Measurements from ENCODE around the gene MAPT. TPM values are rescaled to one million over a fixed set of nuclear protein-coding genes. Genes with fewer than 3 reads are reported as not detected.
"Not testable (repeated sequence)": the region's sequence is repeated elsewhere in the genome, so short reads cannot be mapped to it uniquely, and the experiment has no call there.

Gene MAPT
- total and polyA plus RNA-seq, 4 donors: 0.27 to 3.8 (median 1.8) TPM

DNA sequence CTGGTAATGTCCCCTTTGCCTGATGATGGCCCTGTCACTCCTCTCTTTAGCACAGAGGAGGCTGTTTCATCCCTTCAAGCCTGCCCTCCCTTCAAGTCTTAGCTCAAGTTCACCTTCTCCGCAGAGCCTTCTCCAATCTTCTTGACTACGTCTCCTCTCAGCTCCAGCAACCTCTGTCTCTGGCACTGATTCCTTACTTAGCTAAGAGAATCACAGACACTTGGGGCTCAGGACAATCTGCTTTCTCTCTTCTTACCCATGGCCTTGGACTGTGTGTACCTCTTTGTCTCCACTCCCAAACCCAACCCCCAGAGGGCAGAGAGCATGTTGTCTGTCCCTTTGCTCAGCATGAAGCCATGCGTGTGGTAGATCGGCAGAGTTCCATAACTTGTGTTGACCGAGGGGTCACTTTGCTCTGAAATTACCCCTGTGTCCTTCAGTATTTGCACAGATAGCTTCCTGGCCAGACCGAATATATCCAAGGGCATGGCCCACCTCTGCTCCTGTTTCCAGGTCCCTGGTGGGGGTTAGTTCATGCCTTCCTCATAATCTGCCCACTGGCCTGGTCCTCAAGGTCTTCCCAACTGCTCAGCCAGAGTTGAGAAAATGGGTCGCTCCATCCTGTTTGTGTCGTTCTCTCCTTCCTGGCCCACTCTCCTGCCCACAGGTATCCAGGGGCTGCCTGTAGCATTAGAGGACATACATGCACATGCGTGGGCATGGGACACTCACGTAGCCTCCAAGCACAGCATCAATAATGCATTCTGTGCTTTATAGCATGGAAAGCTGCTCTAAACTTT is 41.6 kb downstream of the MAPT start:
- Histone ChIP-seq H3K27ac (ENCODE audit: low read depth in 1 of 2, low read length in 1 of 2) (no peak overlapping the region), H3K9me3 (ENCODE audit: control insufficient read depth in 4 of 4, insufficient read depth in 3 of 4, low read length in 3 of 4) (no peaks in the 10 kb centered on the region), H3K4me1 (ENCODE audit: control insufficient read depth in 5 of 5, insufficient read depth in 5 of 5, low read length in 5 of 5) (no peaks in the 10 kb centered on the region), H3K27me3 (ENCODE audit: control insufficient read depth in 3 of 3, insufficient read depth in 3 of 3, low read length in 2 of 3) (peaks cover 0 to 8% (median 0%) of the 10 kb centered on the region in 3 donors), H3K36me3 (ENCODE audit: control insufficient read depth in 4 of 4, insufficient read depth in 4 of 4, low read length in 4 of 4) (no peaks in the 10 kb centered on the region), H3K9ac (ENCODE audit: insufficient read depth in 1 of 2, low read length in 2 of 2) (no peak overlapping the region), H3K4me3 (no peak overlapping the region)
- TF ChIP-seq, protein P1, sequence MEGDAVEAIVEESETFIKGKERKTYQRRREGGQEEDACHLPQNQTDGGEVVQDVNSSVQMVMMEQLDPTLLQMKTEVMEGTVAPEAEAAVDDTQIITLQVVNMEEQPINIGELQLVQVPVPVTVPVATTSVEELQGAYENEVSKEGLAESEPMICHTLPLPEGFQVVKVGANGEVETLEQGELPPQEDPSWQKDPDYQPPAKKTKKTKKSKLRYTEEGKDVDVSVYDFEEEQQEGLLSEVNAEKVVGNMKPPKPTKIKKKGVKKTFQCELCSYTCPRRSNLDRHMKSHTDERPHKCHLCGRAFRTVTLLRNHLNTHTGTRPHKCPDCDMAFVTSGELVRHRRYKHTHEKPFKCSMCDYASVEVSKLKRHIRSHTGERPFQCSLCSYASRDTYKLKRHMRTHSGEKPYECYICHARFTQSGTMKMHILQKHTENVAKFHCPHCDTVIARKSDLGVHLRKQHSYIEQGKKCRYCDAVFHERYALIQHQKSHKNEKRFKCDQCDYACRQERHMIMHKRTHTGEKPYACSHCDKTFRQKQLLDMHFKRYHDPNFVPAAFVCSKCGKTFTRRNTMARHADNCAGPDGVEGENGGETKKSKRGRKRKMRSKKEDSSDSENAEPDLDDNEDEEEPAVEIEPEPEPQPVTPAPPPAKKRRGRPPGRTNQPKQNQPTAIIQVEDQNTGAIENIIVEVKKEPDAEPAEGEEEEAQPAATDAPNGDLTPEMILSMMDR (IDR thresholded peaks at IDR 0.05; ENCODE audit: control extremely low read depth, extremely low read depth): no peak
- DNase-seq: no peak
- WGBS, 2 donors: 91 to 92% methylated on average over 10 of the region's 10 CpGs
- no peak for ATAC-seq (ENCODE audit: insufficient read depth, low FRiP score)

DNA sequence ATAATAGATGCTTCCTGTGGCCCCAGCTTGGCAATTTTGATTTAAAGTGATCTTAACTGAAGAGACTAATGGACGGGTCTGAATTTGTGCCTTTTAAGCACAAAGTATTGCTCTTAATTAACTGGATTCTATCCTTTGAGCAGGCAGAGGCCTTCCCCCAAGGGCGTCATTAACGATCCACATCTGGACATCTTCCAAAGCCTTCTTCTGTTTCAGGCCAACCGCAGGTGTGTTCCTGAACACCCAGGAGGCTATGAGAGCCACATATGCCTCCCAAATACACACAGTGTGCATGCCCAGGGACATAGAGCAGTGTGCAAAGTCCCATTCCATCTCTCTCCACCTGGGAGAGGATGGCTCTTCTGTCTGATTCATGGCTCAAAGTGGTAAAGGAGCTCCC is 42.3 kb downstream of the MAPT start:
- Histone ChIP-seq H3K9me3 (ENCODE audit: control insufficient read depth in 4 of 4, insufficient read depth in 3 of 4, low read length in 3 of 4) (no peaks in the 10 kb centered on the region), H3K36me3 (ENCODE audit: control insufficient read depth in 4 of 4, insufficient read depth in 4 of 4, low read length in 4 of 4) (no peaks in the 10 kb centered on the region), H3K27ac (ENCODE audit: low read depth in 1 of 2, low read length in 1 of 2) (no peak overlapping the region), H3K9ac (ENCODE audit: insufficient read depth in 1 of 2, low read length in 2 of 2) (no peak overlapping the region), H3K27me3 (ENCODE audit: control insufficient read depth in 3 of 3, insufficient read depth in 3 of 3, low read length in 2 of 3) (peaks cover 0 to 8% (median 0%) of the 10 kb centered on the region in 3 donors), H3K4me1 (ENCODE audit: control insufficient read depth in 5 of 5, insufficient read depth in 5 of 5, low read length in 5 of 5) (peaks cover 0 to 2% (median 0%) of the 10 kb centered on the region in 5 donors), H3K4me3 (no peak overlapping the region)
- no peak for ATAC-seq (ENCODE audit: insufficient read depth, low FRiP score)
- TF ChIP-seq, protein P1 (IDR thresholded peaks at IDR 0.05; ENCODE audit: control extremely low read depth, extremely low read depth): no peak
- DNase-seq: no peak
- 71 to 93% methylated on average over 4 of the region's 4 CpGs for WGBS, 2 donors

DNA sequence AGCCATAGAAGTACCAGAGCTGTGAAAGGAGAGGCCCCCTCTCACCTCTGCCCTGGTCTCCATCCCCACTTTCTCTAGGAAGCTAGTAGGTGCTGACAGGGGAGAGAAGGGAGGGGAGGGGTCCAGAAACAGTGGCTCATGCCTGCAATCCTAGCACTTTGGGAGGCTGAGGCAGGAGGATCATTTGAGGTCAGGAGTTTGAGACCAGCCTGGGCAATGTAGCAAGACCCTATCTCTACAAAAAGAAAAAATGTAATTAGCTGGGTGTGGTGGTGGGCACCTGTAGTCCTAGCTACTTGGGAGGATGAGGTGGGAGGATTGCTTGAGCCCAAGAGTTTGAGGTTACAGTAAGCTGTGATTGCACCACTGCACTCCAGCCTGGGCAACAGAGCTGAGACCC is 42.8 kb downstream of the MAPT start:
- not testable (repeated sequence) for H3K9ac ChIP-seq (ENCODE audit: insufficient read depth in 1 of 2, low read length in 2 of 2); DNase-seq; H3K36me3 ChIP-seq (ENCODE audit: control insufficient read depth in 4 of 4, insufficient read depth in 4 of 4, low read length in 4 of 4); H3K4me1 ChIP-seq (ENCODE audit: control insufficient read depth in 5 of 5, insufficient read depth in 5 of 5, low read length in 5 of 5); H3K9me3 ChIP-seq (ENCODE audit: control insufficient read depth in 4 of 4, insufficient read depth in 3 of 4, low read length in 3 of 4); H3K4me3 ChIP-seq; H3K27me3 ChIP-seq (ENCODE audit: control insufficient read depth in 3 of 3, insufficient read depth in 3 of 3, low read length in 2 of 3); H3K27ac ChIP-seq (ENCODE audit: low read depth in 1 of 2, low read length in 1 of 2); ATAC-seq (ENCODE audit: insufficient read depth, low FRiP score)

DNA sequence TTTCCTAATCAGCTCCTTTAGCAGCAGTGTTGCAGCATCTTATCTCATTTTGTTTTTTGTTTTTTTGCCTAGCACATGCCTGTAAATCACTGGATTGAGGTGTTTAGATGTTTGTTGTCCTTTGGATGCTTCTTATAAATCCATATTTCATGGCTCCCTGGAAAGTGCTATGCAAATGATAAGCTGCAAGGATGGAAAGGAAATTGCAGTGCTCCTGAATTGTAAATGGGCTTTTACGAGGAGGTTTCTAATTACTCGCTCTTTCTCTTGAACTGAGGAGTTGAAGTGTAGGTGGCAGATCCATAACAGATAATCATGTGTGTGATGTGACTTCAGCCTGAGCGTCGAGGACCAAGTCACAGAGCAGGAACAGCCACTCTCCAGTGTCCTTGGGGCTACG is 45.0 kb downstream of the MAPT start:
- TF ChIP-seq, protein P1 (IDR thresholded peaks at IDR 0.05; ENCODE audit: control extremely low read depth, extremely low read depth): no peak
- ATAC-seq (ENCODE audit: insufficient read depth, low FRiP score): no peak
- peaks cover 0 to 3% (median 0%) of the 10 kb centered on the region in 5 donors for H3K4me1 ChIP-seq (ENCODE audit: control insufficient read depth in 5 of 5, insufficient read depth in 5 of 5, low read length in 5 of 5)

More for the DNA sequence above, 45.0 kb downstream of the MAPT start:
- H3K27me3 ChIP-seq (ENCODE audit: control insufficient read depth in 3 of 3, insufficient read depth in 3 of 3, low read length in 2 of 3): peaks cover 0 to 21% (median 4%) of the 10 kb centered on the region in 3 donors
- H3K27ac ChIP-seq (ENCODE audit: low read depth in 1 of 2, low read length in 1 of 2): no peak overlapping the region
- H3K36me3 ChIP-seq (ENCODE audit: control insufficient read depth in 4 of 4, insufficient read depth in 4 of 4, low read length in 4 of 4): no peaks in the 10 kb centered on the region
- 71 to 73% methylated on average over 5 of the region's 5 CpGs for WGBS, 2 donors
- no peaks in the 10 kb centered on the region for H3K9me3 ChIP-seq (ENCODE audit: control insufficient read depth in 4 of 4, insufficient read depth in 3 of 4, low read length in 3 of 4)
- H3K4me3 ChIP-seq: no peak overlapping the region
- no peak for DNase-seq
- H3K9ac ChIP-seq (ENCODE audit: insufficient read depth in 1 of 2, low read length in 2 of 2): no peak overlapping the region

Measured in lung (tissue), 12 donors.